IPS-NIHi11 (cell line): ENCODE measurements around the gene NAV2.
A peak's percentile ranks its signal among the peaks of the same experiment; 100 is the strongest.
"Not testable (repeated sequence)": the region's sequence is repeated elsewhere in the genome, so short reads cannot be mapped to it uniquely, and the experiment has no call there.

Experiments
- DNase-seq: peaks from one replicate; pipeline ENCODE4 v3.0.0; 2012; ENCODE audit warnings: mixed read lengths, low spot score

NAV2 gene

GRCh38 chr11:19953909-19954308 is 241.3 kb downstream of the NAV2 start:
- peak; percentile 35 for DNase-seq

GRCh38 chr11:19954899-19955298 is 242.3 kb downstream of the NAV2 start:
- no peak for DNase-seq

- DNase-seq, result no peak
Observed at GRCh38 chr11:19955660-19956059, 243.0 kb downstream of the NAV2 start.

- no peak for DNase-seq
Observed at GRCh38 chr11:19956228-19956627, 243.6 kb downstream of the NAV2 start.

GRCh38 chr11:19957294-19957943 is 244.8 kb downstream of the NAV2 start:
- no peak for DNase-seq

- DNase-seq, result no peak
Observed at GRCh38 chr11:19958204-19958603, 245.6 kb downstream of the NAV2 start.

GRCh38 chr11:19959210-19959609 is 246.6 kb downstream of the NAV2 start:
- DNase-seq, result no peak

- no peak for DNase-seq
Observed at GRCh38 chr11:19959648-19960059, 247.0 kb downstream of the NAV2 start.

GRCh38 chr11:19960410-19960809 is 247.8 kb downstream of the NAV2 start:
- not testable (repeated sequence) for DNase-seq

GRCh38 chr11:19961225-19961624 is 248.6 kb downstream of the NAV2 start:
- DNase-seq, result no peak

GRCh38 chr11:19962053-19962800 is 249.6 kb downstream of the NAV2 start:
- DNase-seq, result no peak

- DNase-seq, result no peak
Observed at GRCh38 chr11:19962801-19963175, 250.2 kb downstream of the NAV2 start.

GRCh38 chr11:19963697-19964387 is 251.2 kb downstream of the NAV2 start:
- DNase-seq, result no peak

- no peak for DNase-seq
Observed at GRCh38 chr11:19966441-19966840, 253.8 kb downstream of the NAV2 start.

- no peak for DNase-seq
Observed at GRCh38 chr11:19966927-19967326, 254.3 kb downstream of the NAV2 start.

- DNase-seq, result no peak
Observed at GRCh38 chr11:19967787-19968186, 255.2 kb downstream of the NAV2 start.

- no peak for DNase-seq
Observed at GRCh38 chr11:19968860-19969259, 256.2 kb downstream of the NAV2 start.

- DNase-seq, result no peak
Observed at GRCh38 chr11:19970944-19971343, 258.3 kb downstream of the NAV2 start.

GRCh38 chr11:19972091-19972490 is 259.5 kb downstream of the NAV2 start:
- no peak for DNase-seq

- DNase-seq, result no peak
Observed at GRCh38 chr11:19972651-19973050, 260.0 kb downstream of the NAV2 start.

GRCh38 chr11:19973136-19973635 is 260.5 kb downstream of the NAV2 start:
- no peak for DNase-seq

- DNase-seq, result no peak
Observed at GRCh38 chr11:19974886-19975285, 262.2 kb downstream of the NAV2 start.

GRCh38 chr11:19975414-19975990 is 262.9 kb downstream of the NAV2 start:
- no peak for DNase-seq
